GM19043 (cell line): Measurements from ENCODE around the gene HUS1B.
"Not testable (repeated sequence)": the region's sequence is repeated elsewhere in the genome, so short reads cannot be mapped to it uniquely, and the experiment has no call there.

Experiments used
- ATAC-seq: cut with Tn5 transposase; IDR thresholded peaks from one replicate; pipeline ENCODE4 v1.9.1; 2021; ENCODE audit warnings: low read depth; ENCODE audit not compliant: unreplicated experiment

The HUS1B gene

GRCh38 chr6:680251-680650 is 23.4 kb upstream of the HUS1B start:
- ATAC-seq = no peak

GRCh38 chr6:679282-679681 is 22.4 kb upstream of the HUS1B start:
- ATAC-seq = no peak

GRCh38 chr6:678520-678919 is 21.6 kb upstream of the HUS1B start:
- ATAC-seq = no peak

- ATAC-seq = no peak
Measured at GRCh38 chr6:677919-678318, 21.0 kb upstream of the HUS1B start.

GRCh38 chr6:674956-675355 is 18.1 kb upstream of the HUS1B start:
- ATAC-seq = no peak

GRCh38 chr6:674406-674805 is 17.5 kb upstream of the HUS1B start:
- no peak for ATAC-seq

- ATAC-seq = no peak
Measured at GRCh38 chr6:667253-667927, 10.5 kb upstream of the HUS1B start.

GRCh38 chr6:665403-666267 is 8.7 kb upstream of the HUS1B start:
- no peak for ATAC-seq

- not testable (repeated sequence) for ATAC-seq
Measured at GRCh38 chr6:663788-664187, 6.9 kb upstream of the HUS1B start.

GRCh38 chr6:659716-660581 is 3.0 kb upstream of the HUS1B start:
- no peak for ATAC-seq

GRCh38 chr6:658244-658643 is 1.3 kb upstream of the HUS1B start:
- ATAC-seq = no peak

GRCh38 chr6:657743-658142 is 843 bp upstream of the HUS1B start:
- ATAC-seq = no peak

- ATAC-seq = no peak
Measured at GRCh38 chr6:654136-654535, 2.8 kb downstream of the HUS1B start.

GRCh38 chr6:652865-653264 is 4.0 kb downstream of the HUS1B start:
- ATAC-seq = no peak

- ATAC-seq = no peak
Measured at GRCh38 chr6:650098-650497, 6.8 kb downstream of the HUS1B start.

- ATAC-seq = no peak
Measured at GRCh38 chr6:642805-643204, 14.1 kb downstream of the HUS1B start.

- ATAC-seq = no peak
Measured at GRCh38 chr6:641225-641985, 15.5 kb downstream of the HUS1B start.

- ATAC-seq = no peak
Measured at GRCh38 chr6:636488-636887, 20.4 kb downstream of the HUS1B start.

- ATAC-seq = no peak
Measured at GRCh38 chr6:635233-635632, 21.7 kb downstream of the HUS1B start.

GRCh38 chr6:633611-634010 is 23.3 kb downstream of the HUS1B start:
- no peak for ATAC-seq
